HG03097 (cell line): ENCODE results near the gene PIK3CB.
"Not testable (repeated sequence)": the region's sequence is repeated elsewhere in the genome, so short reads cannot be mapped to it uniquely, and the experiment has no call there.

Experiments used
- ATAC-seq: cut with Tn5 transposase; IDR thresholded peaks from one replicate; pipeline ENCODE4 v1.9.1; 2021; ENCODE audit not compliant: unreplicated experiment, low FRiP score

The PIK3CB gene

GRCh38 chr3:138809500-138810256 is 25.1 kb downstream of the PIK3CB start:
- no peak for ATAC-seq

GRCh38 chr3:138806376-138807080 is 28.2 kb downstream of the PIK3CB start:
- no peak for ATAC-seq

- no peak for ATAC-seq
Observed at GRCh38 chr3:138803006-138803653, 31.6 kb downstream of the PIK3CB start.

GRCh38 chr3:138802223-138802622 is 32.5 kb downstream of the PIK3CB start:
- not testable (repeated sequence) for ATAC-seq

GRCh38 chr3:138801792-138802191 is 32.9 kb downstream of the PIK3CB start:
- no peak for ATAC-seq

- ATAC-seq, result no peak
Observed at GRCh38 chr3:138800248-138800647, 34.5 kb downstream of the PIK3CB start.

- ATAC-seq, result no peak
Observed at GRCh38 chr3:138799822-138800221, 34.9 kb downstream of the PIK3CB start.

- ATAC-seq, result no peak
Observed at GRCh38 chr3:138797508-138798038, 37.2 kb downstream of the PIK3CB start.

GRCh38 chr3:138796761-138797160 is 38.0 kb downstream of the PIK3CB start:
- no peak for ATAC-seq

GRCh38 chr3:138786788-138787271 is 47.9 kb downstream of the PIK3CB start:
- no peak for ATAC-seq

- ATAC-seq, result no peak
Observed at GRCh38 chr3:138785951-138786350, 48.8 kb downstream of the PIK3CB start.

- ATAC-seq, result not testable (repeated sequence)
Observed at GRCh38 chr3:138785362-138785857, 49.3 kb downstream of the PIK3CB start.

GRCh38 chr3:138782755-138783154 is 52.0 kb downstream of the PIK3CB start:
- no peak for ATAC-seq

GRCh38 chr3:138781012-138781470 is 53.7 kb downstream of the PIK3CB start:
- no peak for ATAC-seq

GRCh38 chr3:138778643-138779042 is 56.1 kb downstream of the PIK3CB start:
- no peak for ATAC-seq

- no peak for ATAC-seq
Observed at GRCh38 chr3:138776961-138777360, 57.8 kb downstream of the PIK3CB start.

GRCh38 chr3:138775254-138775595 is 59.5 kb downstream of the PIK3CB start:
- no peak for ATAC-seq

GRCh38 chr3:138774529-138775253 is 60.0 kb downstream of the PIK3CB start:
- ATAC-seq, result no peak

- no peak for ATAC-seq
Observed at GRCh38 chr3:138771585-138771984, 63.1 kb downstream of the PIK3CB start.

- ATAC-seq, result no peak
Observed at GRCh38 chr3:138769616-138770015, 65.1 kb downstream of the PIK3CB start.
